ENCODE results near the gene TUT1. TPM values are rescaled to one million over a fixed set of nuclear protein-coding genes. Genes with fewer than 3 reads are reported as not detected.
"Not testable (repeated sequence)": the region's sequence is repeated elsewhere in the genome, so short reads cannot be mapped to it uniquely, and the experiment has no call there.

The TUT1 gene
- total RNA-seq, 1 donor from 2014 or later = 4.1 TPM

DNA sequence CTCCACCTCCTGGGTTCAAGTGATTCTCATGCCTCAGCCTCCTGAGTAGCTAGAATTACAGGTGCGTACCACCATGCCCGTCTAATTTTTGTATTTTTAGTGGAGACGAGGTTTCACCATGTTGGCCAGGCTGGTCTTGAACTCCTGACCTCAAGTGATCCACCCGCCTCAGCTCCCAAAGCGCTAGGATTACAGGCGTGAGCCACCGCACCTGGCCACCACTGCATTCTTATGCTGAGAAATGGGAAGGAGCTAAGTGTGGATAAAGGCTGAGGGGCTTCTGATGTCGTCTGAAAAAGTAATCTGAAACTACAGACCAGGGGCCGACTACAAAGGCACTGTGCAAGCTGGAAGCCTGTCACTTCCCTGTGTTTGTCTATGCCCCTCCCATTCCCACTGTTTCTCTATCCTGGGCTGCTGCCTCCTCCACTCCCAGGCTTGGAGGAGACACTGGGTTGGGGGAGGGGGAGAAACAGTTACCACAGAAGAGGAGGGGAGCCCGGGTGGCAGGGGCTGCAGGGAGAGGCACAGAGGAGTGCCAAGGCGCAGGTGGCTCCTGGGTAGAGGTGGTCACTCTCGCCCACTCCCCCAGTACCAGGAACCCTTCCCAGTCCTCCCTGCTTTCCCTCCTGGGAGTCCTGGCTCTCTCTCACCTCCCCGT, 13.3 kb upstream of the TUT1 start:
- DNase-seq = no peak

DNA sequence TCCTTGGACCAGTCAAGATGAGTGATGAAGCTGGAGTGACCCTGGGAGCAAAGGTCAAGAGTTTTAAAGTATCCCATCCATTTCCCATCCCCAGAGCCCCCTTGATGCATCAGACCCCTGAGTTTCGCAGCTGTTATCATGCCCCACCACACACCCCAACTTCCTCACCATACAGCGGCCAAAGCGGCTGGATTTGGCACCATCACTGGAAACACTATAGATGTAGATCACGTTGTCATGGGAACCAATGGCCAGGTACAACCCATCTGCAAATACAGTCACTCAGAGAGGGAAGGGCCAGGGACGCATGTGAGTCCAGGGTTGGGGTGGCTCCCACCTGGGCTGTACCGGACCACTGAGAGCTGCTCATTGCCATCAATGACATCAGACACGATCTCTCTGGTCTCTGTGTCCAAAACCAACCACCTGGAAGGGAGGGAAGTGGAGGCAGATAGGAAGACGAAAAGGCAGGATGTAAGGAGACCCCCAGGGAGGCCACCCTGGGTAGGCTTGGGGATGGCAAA, 12.5 kb upstream of the TUT1 start:
- no peak for DNase-seq

- peak; percentile 28 for DNase-seq
These were observed 11.7 kb upstream of the TUT1 start for GRCh38 chr11:62603072-62603408.

GRCh38 chr11:62602141-62603071, 11.1 kb upstream of the TUT1 start:
- peak; percentile 57 for DNase-seq

DNA sequence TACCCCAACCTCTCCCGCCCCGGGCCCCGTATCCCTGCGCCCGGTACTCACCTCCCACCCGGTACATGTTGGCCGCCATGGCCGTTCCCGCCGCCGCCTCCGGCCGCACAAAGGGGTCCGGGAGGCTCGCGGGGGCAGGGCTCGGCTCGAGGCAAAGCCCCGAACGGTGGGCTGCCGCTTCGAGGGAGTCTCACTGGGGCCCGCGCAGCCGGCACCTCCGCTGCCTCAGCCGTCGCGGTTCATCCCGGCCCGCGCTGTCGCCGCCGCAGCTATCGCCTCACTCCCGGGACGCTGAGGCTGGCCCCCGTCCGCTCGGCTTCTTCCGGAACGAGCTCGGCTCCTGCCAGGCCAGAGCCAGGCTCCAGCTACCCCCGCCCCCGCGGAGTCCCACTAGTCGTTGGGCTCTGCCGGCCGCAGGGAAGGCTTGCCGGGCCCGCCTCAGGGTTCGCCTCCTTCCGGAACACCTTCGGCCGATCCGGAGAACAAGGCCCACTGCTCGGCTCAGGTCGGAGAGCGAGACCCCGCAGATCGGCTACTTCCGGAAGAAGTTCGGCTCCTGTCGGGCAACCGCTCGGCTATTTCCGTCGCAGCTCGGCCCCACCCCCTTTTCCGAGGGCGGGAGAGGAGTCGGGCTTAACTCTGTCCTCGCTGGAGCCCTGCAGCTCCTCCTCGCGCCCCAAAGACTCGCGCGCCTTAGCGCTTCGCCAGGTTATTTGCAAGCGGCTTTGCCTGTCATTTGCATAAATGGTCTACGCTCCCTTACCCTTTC, 10.2 kb upstream of the TUT1 start, which contains the start of gene MTA2:
Gene MTA2 (minus strand): TSS at position 494 of the 769 bp plus-strand sequence. CDS start 415 bp downstream, at position 79.
- peak; percentile 99 for DNase-seq

GRCh38 chr11:62601122-62601371, 9.7 kb upstream of the TUT1 start:
- no peak for DNase-seq

DNA sequence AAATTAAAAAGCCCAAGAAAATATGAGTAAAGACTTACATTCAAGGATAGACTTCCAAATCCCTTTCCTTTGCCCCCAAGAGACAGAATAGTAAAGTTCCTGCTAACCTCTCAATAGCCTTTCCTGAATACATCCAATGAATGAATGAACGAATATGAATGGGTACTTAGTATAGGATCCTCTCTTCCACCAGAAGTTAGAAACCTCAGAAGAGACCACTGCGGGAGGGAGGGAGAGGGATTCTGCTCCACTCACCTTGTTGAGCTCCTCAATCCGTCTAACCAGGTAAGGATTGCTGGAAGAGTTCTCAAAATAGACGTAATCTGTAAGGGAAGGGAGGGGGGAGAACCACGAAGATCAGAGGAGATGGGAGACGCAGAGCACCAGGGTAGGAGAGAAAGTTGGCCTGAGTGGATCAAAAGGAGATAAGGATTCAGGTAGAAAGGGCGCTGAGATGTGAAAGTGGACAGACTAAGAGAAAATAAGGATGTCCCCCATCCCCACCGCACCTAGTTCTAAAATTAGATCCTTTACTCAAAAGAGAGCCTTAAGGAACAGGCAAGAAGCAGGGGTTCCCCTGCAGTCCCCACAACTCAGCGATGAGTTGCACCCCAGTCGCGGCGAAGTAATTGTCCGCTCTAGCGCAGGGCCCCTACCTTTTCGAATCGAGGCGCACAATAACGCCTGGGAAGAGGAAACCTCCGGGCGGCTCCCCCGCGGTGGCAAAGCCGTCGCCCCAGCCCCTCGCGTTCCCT, 9.2 kb upstream of the TUT1 start:
- DNase-seq = no peak

DNA sequence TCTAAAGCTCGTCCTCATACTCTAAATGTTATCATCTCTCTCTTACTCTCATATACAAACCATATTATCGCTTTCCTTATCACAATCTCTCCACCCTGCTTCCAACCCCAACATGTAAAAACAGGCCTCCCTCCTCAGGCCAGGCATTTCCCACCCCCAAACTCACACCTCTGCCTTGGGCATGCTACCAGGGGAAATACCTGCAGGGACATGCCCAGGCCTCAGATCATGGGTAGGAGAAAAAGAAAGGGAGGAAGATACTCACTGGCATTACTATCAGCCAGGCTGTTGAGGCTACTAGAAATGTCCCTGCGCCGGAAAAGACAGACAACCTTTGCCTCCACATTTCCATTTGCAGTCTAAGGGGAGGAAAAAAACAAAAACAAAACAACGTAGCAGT, 8.6 kb upstream of the TUT1 start:
- no peak for DNase-seq

DNA sequence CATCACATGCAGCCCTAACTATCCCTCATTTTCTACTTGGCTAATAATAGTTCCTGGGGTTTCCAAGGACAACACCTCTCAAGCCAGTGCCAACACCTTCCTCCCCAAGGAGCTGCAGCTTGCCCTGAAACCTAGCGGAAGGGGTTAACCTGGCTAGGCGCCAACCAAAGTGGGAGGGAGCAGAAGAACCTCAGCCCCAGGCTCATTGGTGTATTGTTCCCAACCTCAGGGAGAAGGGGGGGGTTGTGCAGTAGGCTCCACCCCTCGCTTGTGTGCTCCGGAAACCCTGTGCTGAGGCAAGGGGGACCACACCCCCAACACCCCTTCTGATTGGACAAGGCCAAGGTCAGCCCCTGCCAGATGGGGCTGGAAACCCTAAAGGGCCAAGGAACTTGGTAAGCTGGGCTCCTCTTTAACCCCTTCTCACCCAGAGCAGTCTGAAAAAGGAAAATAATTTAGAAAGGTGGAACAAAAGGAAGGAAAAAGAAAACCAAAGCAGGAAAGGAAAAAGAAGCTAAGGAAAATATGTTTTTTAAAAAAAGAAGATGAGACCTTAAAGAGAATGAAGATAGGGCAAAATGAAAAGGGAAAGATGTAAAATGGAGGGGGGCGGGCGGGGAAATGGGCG, 7.9 kb upstream of the TUT1 start:
- peak; percentile 98 for DNase-seq

GRCh38 chr11:62595124-62595523, 3.8 kb upstream of the TUT1 start:
- DNase-seq = no peak

DNA sequence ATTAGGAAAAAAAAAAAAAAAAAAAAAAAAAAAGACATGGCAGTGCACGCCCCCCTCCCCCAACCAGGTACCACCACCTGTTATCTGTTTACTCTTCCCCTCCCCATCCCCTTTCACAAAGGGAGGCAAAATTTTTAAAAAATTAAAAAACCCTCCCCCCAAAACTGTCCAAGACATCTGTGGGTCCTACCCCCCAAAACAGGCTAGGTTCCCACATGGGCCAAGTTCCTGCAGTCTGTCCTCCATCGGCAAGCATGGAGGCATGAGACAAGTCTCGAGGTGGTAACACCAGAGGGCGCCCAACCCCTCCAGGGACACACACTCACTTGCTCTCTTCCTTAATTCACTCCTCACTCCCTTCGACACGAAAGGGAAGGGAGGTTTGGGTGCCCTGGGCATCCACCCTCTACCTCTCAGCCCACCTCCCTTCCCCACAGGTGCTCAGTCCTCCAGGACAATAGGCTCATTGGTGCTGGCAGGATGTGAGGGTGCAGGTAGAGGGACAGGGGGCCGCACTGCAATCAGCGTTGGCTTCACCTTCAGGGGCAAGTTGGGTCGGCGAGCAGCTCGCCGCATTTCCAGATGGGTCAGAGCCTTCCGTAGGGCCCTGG, 2.2 kb upstream of the TUT1 start:
- DNase-seq = no peak

GRCh38 chr11:62592989-62593421, 1.7 kb upstream of the TUT1 start:
- no peak for DNase-seq

GRCh38 chr11:62592146-62592815, 958 bp upstream of the TUT1 start:
- DNase-seq = no peak

DNA sequence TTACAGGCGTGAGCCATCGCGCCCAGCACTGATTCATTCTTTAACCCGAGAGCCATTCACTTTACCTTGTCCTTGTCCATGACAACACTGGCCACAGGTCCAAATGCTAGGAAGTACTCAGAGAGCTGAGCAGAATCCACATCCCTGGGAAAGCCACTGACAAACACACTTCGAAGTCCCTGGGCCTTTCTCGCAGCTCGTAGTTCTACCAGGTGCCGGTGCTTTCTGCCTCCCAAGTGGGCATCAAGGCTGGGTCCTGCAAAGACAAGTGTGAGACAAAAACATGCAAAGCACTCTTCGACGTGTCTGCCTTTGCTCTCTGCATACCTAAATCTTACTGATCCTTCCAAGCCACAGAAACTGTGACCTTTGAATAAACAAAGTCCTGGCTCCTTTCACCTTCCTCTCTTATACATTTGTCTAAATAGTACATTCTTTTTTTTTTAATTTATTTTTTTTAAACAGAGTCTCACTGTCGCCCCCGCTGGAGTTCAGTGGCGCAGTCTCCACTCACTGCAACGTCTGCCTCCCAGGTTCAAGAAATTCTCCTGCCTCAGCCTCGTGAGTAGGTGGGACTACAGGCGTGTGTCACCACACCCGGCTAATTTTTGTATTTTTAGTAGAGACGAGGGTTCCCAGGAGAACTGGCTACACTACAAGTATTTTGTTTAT, 2.2 kb downstream of the TUT1 start:
- DNase-seq = no peak

GRCh38 chr11:62585356-62585755, 6.0 kb downstream of the TUT1 start:
- DNase-seq = not testable (repeated sequence)

DNA sequence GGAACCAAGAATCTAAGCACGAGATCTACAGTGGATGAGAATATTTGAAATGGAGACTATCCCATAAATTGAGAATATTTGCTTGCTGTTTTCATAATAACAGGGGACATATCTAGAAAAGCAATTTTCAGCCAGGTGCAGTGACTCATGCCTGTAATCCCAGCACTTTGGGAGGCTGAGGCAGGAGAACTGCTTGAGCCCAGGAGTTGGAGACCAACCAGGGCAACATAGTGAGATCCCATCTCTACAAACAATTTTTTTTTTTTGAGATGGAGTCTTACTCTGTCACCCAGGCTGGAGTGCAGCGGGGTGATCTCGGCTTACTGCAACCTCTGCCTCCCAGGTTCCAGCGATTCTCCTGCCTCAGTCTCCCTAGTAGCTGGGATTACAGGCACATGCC, 9.6 kb downstream of the TUT1 start:
- not testable (repeated sequence) for DNase-seq

DNA sequence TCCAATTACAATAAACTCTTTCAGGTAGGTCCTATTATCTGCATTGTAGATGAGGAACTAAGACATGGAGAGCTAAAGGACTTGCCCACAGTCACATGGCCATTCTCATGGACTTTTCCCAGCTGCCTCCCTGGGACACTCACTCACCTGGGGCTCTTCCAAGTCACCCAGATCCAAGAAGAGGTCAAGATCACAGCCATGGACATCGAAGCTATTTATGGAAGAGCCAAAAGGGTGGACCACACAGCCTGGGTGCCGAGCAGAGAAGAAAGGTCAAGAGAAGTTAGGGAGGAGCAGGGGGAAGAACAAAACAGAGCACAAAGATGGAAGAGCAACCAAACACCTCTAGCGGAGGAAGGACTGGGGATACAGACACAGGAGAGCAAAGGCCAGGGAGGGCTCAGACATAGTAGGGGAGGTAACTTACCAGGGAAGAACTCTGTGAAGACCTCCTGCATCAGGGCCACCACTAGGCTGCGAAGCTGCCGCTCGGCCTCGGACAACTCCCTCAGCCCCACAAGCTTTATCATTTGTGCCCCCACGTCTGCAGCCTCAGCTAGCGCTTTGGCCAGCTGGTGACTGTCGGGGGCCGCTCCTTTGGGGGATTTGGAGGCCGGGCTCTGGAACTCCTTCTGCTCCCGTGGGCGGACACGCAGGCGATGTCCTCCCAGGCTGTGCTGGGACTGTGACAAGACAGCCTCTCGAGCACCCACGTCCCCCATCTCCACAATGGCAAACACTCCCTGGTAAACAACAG, 10.2 kb downstream of the TUT1 start:
- no peak for DNase-seq

GRCh38 chr11:62579252-62579651, 12.1 kb downstream of the TUT1 start:
- DNase-seq = no peak

DNA sequence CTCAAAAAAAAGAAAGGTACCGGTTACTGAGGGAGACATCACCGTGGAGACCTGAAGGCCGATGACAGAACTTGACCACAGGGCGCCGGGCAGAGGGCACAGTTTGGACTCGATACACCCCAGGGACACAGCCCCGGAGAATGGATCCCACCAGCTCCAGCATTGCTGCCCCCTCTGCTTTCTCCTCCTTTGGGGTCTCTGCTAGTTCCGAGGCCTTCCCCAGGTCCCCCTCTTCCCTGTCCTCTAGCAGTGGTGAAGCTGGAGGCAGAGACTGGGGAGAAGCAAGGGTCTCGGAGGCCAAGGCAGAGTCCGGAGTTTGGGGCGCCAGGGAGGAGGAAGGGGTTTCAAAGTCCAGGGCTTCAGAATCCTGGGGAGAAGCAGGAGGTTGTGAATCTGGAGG, 12.8 kb downstream of the TUT1 start:
- no peak for DNase-seq

All from skin of body (tissue), 2 donors.